Endothelial cell (in vitro differentiated cells): ENCODE measurements around the gene NRCAM. TPM values are rescaled to one million over a fixed set of nuclear protein-coding genes. Genes with fewer than 3 reads are reported as not detected.

Source experiments
- DNase-seq: peaks from one replicate; pipeline ENCODE4 v3.0.0; 2021; ENCODE audit warnings: low spot score
- H3K27ac Mint-ChIP-seq: one replicate; pipeline ENCODE4 v1.8.0; 2021; ENCODE audit warnings: mixed read lengths, inconsistent platforms; ENCODE audit not compliant: unreplicated experiment
- H3K27me3 Mint-ChIP-seq: one replicate; pipeline ENCODE4 v1.8.0; 2021; ENCODE audit warnings: mild to moderate bottlenecking, moderate library complexity, mixed read lengths, inconsistent platforms; ENCODE audit not compliant: unreplicated experiment
- H3K36me3 Mint-ChIP-seq: one replicate; pipeline ENCODE4 v1.8.0; 2021; ENCODE audit warnings: mild to moderate bottlenecking, low read depth, mixed read lengths, inconsistent platforms; ENCODE audit not compliant: unreplicated experiment
- H3K4me1 Mint-ChIP-seq: one replicate; pipeline ENCODE4 v1.8.0; 2021; ENCODE audit warnings: mild to moderate bottlenecking, mixed read lengths, inconsistent platforms; ENCODE audit not compliant: unreplicated experiment
- H3K4me3 Mint-ChIP-seq: one replicate; pipeline ENCODE4 v1.8.0; 2021; ENCODE audit warnings: mild to moderate bottlenecking, mixed read lengths, inconsistent platforms; ENCODE audit not compliant: unreplicated experiment
- H3K9me3 Mint-ChIP-seq: one replicate; pipeline ENCODE4 v1.8.0; 2021; ENCODE audit warnings: mixed read lengths, inconsistent platforms; ENCODE audit not compliant: unreplicated experiment
- CTCF ChIP-seq: fragments of 200-600 bp; sonication (generic); IDR thresholded peaks from one replicate; pipeline ENCODE4 v1.5.0; 2021; ENCODE audit warnings: antibody characterized with exemption; ENCODE audit not compliant: unreplicated experiment
- total RNA-seq: library from RNA; stranded (reverse); fragmentation: NEBNext Ultra II Directional; extraction: Animal tissue kit (Norgen Biotek cat#: 25700); gene quantifications from one replicate; pipeline ENCODE4 v1.2.1, GENCODE V29; 2021; ENCODE audit not compliant: unreplicated experiment

NRCAM gene
- total RNA-seq, 1 donor from 2014 or later: 2.2 TPM

DNA sequence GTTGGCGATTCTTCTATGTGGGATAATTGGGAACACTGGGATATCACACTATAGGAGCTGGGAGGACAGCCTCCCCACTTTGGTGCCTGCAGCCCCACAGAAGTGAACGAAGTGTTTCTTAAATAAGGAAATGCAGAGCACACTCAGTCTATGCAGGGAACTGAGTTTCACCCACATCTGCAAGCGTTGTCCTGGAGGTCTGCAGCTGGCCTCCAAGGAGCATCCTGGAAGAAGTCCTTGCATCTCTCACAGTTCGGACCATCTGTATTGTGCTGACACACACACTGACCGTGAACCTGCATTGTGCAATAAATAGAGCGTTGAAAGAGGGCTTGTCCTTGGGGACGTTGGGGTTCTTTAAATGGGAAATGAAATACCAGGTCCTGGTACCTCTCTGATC is 351.9 kb downstream of the NRCAM start:
- H3K9me3 Mint-ChIP-seq: no peaks in the 10 kb centered on the region
- no peak overlapping the region for H3K4me3 Mint-ChIP-seq
- peaks cover 3% of the 10 kb centered on the region for H3K4me1 Mint-ChIP-seq
- no peaks in the 10 kb centered on the region for H3K36me3 Mint-ChIP-seq
- TF ChIP-seq CTCF: no peak
- DNase-seq: no peak
- no peaks in the 10 kb centered on the region for H3K27me3 Mint-ChIP-seq
- H3K27ac Mint-ChIP-seq: no peak overlapping the region

GRCh38 chr7:108103558-108104298 is 352.5 kb downstream of the NRCAM start:
- H3K36me3 Mint-ChIP-seq: no peaks in the 10 kb centered on the region
- no peak overlapping the region for H3K27ac Mint-ChIP-seq
- H3K4me3 Mint-ChIP-seq: no peak overlapping the region
- H3K9me3 Mint-ChIP-seq: no peaks in the 10 kb centered on the region
- no peak for DNase-seq
- no peak for TF ChIP-seq CTCF
- no peaks in the 10 kb centered on the region for H3K27me3 Mint-ChIP-seq
- H3K4me1 Mint-ChIP-seq: peaks cover 7% of the 10 kb centered on the region

DNA sequence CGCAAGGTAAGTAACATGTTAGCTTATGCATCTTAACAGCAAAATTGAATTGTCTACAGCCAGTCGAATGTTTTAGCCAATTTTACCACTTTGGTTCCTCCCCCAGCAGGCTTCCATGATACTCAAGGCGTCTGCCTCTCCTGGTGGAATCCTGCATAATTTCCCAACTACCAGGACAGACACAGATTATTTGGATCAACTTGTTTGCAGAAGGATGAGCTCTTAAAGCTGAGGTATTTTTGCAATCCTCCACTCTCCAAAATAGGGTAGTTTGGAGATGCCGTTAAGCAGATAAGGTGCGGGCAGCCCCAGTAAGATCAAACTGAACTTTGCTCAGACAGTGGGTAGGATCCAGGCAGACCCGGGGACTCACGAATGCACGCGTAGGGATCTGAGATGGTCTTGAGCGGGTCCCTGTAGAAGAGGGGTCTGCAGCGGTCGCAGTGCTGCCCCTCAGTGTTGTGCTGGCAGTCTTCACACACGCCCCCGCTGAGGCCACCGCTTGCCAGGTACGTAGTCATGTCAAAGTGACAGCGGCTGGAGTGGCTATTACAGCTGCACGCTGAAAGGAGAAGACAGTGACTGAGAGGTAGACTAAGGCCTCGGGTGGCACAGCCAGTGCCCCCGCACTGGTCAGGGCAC is 353.4 kb downstream of the NRCAM start:
- no peak for DNase-seq
- no peaks in the 10 kb centered on the region for H3K9me3 Mint-ChIP-seq

DNA sequence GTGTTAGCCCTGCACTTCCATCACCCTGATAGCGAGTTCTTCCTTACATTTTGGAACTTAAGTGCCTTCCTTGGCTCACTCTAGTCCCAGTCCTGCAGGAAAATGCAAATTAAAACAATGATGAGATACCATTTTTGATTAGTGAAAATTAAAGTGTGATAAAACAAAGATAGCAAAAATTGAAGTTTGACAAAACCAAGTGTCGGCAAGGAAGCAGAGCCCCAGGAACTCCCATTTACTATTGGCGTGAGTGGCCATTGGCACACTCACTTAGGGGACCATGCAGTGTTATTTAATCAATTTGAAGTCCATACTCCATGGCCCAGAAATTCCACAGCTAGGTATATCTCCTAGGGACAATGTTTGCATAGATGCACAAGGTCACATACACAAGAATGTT is 354.5 kb downstream of the NRCAM start:
- Mint-ChIP-seq H3K36me3 (no peaks in the 10 kb centered on the region), H3K4me3 (no peak overlapping the region), H3K4me1 (peaks cover 12% of the 10 kb centered on the region), H3K9me3 (no peaks in the 10 kb centered on the region), H3K27ac (no peak overlapping the region), H3K27me3 (no peaks in the 10 kb centered on the region)
- no peak for DNase-seq
- TF ChIP-seq CTCF: no peak

More for the DNA sequence above, 353.4 kb downstream of the NRCAM start:
- TF ChIP-seq CTCF: no peak
- H3K36me3 Mint-ChIP-seq: no peaks in the 10 kb centered on the region
- H3K27ac Mint-ChIP-seq: no peak overlapping the region
- no peak overlapping the region for H3K4me3 Mint-ChIP-seq
- H3K4me1 Mint-ChIP-seq: peaks cover 8% of the 10 kb centered on the region
- H3K27me3 Mint-ChIP-seq: no peaks in the 10 kb centered on the region

DNA sequence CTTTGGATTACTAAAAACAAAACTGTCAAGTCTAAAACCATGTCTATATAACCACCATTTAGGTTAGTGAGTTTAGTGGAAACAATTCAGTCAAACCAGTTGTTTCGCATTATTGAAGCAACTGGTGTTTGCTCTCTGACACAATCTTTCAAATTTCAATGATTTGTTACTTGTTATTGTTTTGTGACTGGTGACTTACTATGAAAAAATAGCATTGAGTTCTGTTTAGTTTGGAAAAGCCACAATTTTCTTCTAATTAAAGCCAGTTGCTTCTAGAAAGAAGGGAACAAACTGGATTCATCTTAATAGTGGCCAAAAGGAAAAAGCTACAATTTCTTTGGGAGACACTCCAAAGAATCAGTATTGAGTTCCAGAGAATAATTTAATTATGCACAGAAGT is 356.5 kb downstream of the NRCAM start:
- H3K27me3 Mint-ChIP-seq: no peaks in the 10 kb centered on the region
- no peaks in the 10 kb centered on the region for H3K36me3 Mint-ChIP-seq
- no peak overlapping the region for H3K4me3 Mint-ChIP-seq
- DNase-seq: no peak
- no peak for TF ChIP-seq CTCF
- H3K9me3 Mint-ChIP-seq: no peaks in the 10 kb centered on the region
- peaks cover 31% of the 10 kb centered on the region for H3K4me1 Mint-ChIP-seq
- no peak overlapping the region for H3K27ac Mint-ChIP-seq
